H1 (cell line): Measurements from ENCODE around the gene PHF13. TPM values are rescaled to one million over a fixed set of nuclear protein-coding genes. Genes with fewer than 3 reads are reported as not detected.
A peak's percentile ranks its signal among the peaks of the same experiment; 100 is the strongest.

Experiments used
- CTCF ChIA-PET: fragments of 300-600 bp; sonication (Branson Sonifier 250); formaldehyde crosslinking; loops from one replicate; lab custom pipeline; 2021; ENCODE audit not compliant: partially characterized antibody; lab: Charles Lee
- POLR2A ChIA-PET: fragments of 300-600 bp; sonication (Branson Sonifier 250); formaldehyde crosslinking; loops from one replicate; lab custom pipeline; 2021; ENCODE audit warnings: inconsistent platforms; ENCODE audit not compliant: partially characterized antibody; lab: Charles Lee
- DNase-seq, 2 experiments: peaks; one replicate each; pipeline versions ENCODE4 v3.0.0 to v3.0.0-alpha.2; 2010 to 2022; ENCODE audit warnings: low spot score in 2 of 2, low read depth in 1 of 2, mixed read lengths in 1 of 2
- FAIRE-seq: peaks from 2 replicates; lab custom pipeline; 2011; peaks lifted over from hg19 to GRCh38; lab: Jason Lieb, UNC
- H2AFZ ChIP-seq: 2 replicates; pipeline ENCODE4 v1.8.1; 2012; ENCODE audit warnings: low read length, inconsistent platforms
- H2AK5ac ChIP-seq: 2 replicates; pipeline ENCODE4 v1.6.1; 2013; ENCODE audit warnings: low read depth, low read length
- H2BK120ac ChIP-seq: replicated peaks from 2 replicates; pipeline ENCODE3; 2013; ENCODE audit warnings: low read depth, low read length, inconsistent platforms
- H2BK12ac ChIP-seq: 2 replicates; pipeline ENCODE4 v1.6.1; 2013; ENCODE audit warnings: low read depth, low read length
- H2BK15ac ChIP-seq: 2 replicates; pipeline ENCODE4 v1.6.1; 2013; ENCODE audit warnings: low read length
- H2BK20ac ChIP-seq: 2 replicates; pipeline ENCODE4 v1.6.1; 2013; ENCODE audit warnings: low read length
- H2BK5ac ChIP-seq: 2 replicates; pipeline ENCODE4 v1.6.1; 2013; ENCODE audit warnings: low read depth, low read length
- H3K14ac ChIP-seq: 2 replicates; pipeline ENCODE4 v1.6.1; 2013; ENCODE audit warnings: inconsistent platforms; ENCODE audit not compliant: insufficient read length
- H3K18ac ChIP-seq: 2 replicates; pipeline ENCODE4 v1.6.1; 2013; ENCODE audit warnings: low read length; ENCODE audit errors: extremely low read depth
- H3K23ac ChIP-seq: 2 replicates; pipeline ENCODE4 v1.6.1; 2013; ENCODE audit warnings: inconsistent platforms; ENCODE audit not compliant: insufficient read length
- H3K23me2 ChIP-seq: 2 replicates; pipeline ENCODE4 v1.6.1; 2013; ENCODE audit warnings: low read depth, low read length
- H3K27ac ChIP-seq: 2 replicates; pipeline ENCODE4 v1.6.1; 2011; ENCODE audit warnings: low read depth, low read length, inconsistent platforms
- H3K27me3 ChIP-seq, 4 experiments: replicated peaks in 1 of 4; 1 replicate in 1 of 4; 2 replicates in 3 of 4; pipeline versions ENCODE4 v1.6.1 to v1.8.1; 2011 to 2013; ENCODE audit warnings: low read length in 3 of 4, mild to moderate bottlenecking in 3 of 4, inconsistent platforms in 2 of 4, mixed read lengths in 2 of 4, moderate library complexity in 1 of 4; ENCODE audit not compliant: control insufficient read depth in 3 of 4, insufficient read depth in 3 of 4; ENCODE audit errors: extremely low read depth in 1 of 4
- H3K36me3 ChIP-seq, 4 experiments: 2 replicates each; pipeline versions ENCODE4 v1.6.1 to v1.8.1; 2011 to 2013; ENCODE audit warnings: mild to moderate bottlenecking in 4 of 4, low read length in 3 of 4, moderate library complexity in 2 of 4, control low read depth in 1 of 4, inconsistent platforms in 1 of 4; ENCODE audit not compliant: insufficient read depth in 4 of 4, control insufficient read depth in 2 of 4
- H3K4ac ChIP-seq: replicated peaks from 2 replicates; pipeline ENCODE3; 2013; ENCODE audit warnings: low read length, low read depth, mixed read lengths, inconsistent platforms; ENCODE audit not compliant: insufficient read length
- H3K4me1 ChIP-seq, 4 experiments: replicated peaks in 1 of 4; 1 replicate in 1 of 4; 2 replicates in 3 of 4; pipeline versions ENCODE4 v1.6.1 to v1.8.1; 2011 to 2013; ENCODE audit warnings: low read length in 3 of 4, inconsistent platforms in 2 of 4, mixed read lengths in 1 of 4; ENCODE audit not compliant: insufficient read depth in 4 of 4, control insufficient read depth in 3 of 4
- H3K4me2 ChIP-seq, 2 experiments: 2 replicates each; pipeline versions ENCODE4 v1.6.1 to v1.8.1; 2011 to 2013; ENCODE audit warnings: low read depth in 2 of 2, low read length in 2 of 2, control low read depth in 1 of 2, inconsistent platforms in 1 of 2, mild to moderate bottlenecking in 1 of 2; ENCODE audit not compliant: insufficient read depth in 1 of 2
- H3K4me3 ChIP-seq, 4 experiments: fragments of 200-600, 300-600 bp in 1 of 4; sonication (generic), shearing (Covaris generic), sonication (Bioruptor Twin) in 1 of 4; 2 replicates each; pipeline versions ENCODE4 v1.5.1 to v1.8.1; 2011 to 2016; ENCODE audit warnings: low read length in 4 of 4, low read depth in 3 of 4, control low read depth in 2 of 4, inconsistent platforms in 2 of 4, mild to moderate bottlenecking in 2 of 4, mixed read lengths in 1 of 4, moderate library complexity in 1 of 4; ENCODE audit not compliant: insufficient read depth in 2 of 4; ENCODE audit errors: extremely low read depth in 1 of 4
- H3K56ac ChIP-seq: replicated peaks from 2 replicates; pipeline ENCODE3; 2013; ENCODE audit warnings: low read depth, mild to moderate bottlenecking, mixed read lengths, low read length, inconsistent platforms; ENCODE audit not compliant: insufficient read length
- H3K79me1 ChIP-seq: 2 replicates; pipeline ENCODE4 v1.6.1; 2013; ENCODE audit warnings: low read depth, low read length, control low read depth
- H3K79me2 ChIP-seq, 2 experiments: 2 replicates each; pipeline versions ENCODE4 v1.6.1 to v1.8.1; 2012 to 2013; ENCODE audit warnings: low read length in 2 of 2, mild to moderate bottlenecking in 2 of 2, inconsistent platforms in 1 of 2; ENCODE audit not compliant: insufficient read depth in 2 of 2, control insufficient read depth in 1 of 2
- H3K9ac ChIP-seq, 4 experiments: replicated peaks in 1 of 4; 1 replicate in 1 of 4; 2 replicates in 3 of 4; pipeline versions ENCODE4 v1.6.1 to v1.8.1; 2011 to 2013; ENCODE audit warnings: low read depth in 3 of 4, low read length in 3 of 4, control low read depth in 2 of 4, mild to moderate bottlenecking in 2 of 4, moderate library complexity in 2 of 4, inconsistent platforms in 1 of 4; ENCODE audit errors: extremely low read depth in 1 of 4
- H3K9me3 ChIP-seq, 2 experiments: 2 replicates each; pipeline versions ENCODE4 v1.6.1 to v1.8.1; 2012 to 2013; ENCODE audit warnings: mild to moderate bottlenecking in 2 of 2, moderate library complexity in 2 of 2, control low read depth in 1 of 2, inconsistent platforms in 1 of 2, low read depth in 1 of 2, low read length in 1 of 2, mixed read lengths in 1 of 2; ENCODE audit not compliant: insufficient read depth in 2 of 2
- H4K20me1 ChIP-seq, 2 experiments: replicated peaks in 1 of 2; 2 replicates each; pipeline versions ENCODE3 to v1.8.1; 2011 to 2013; ENCODE audit warnings: inconsistent platforms in 2 of 2, low read length in 2 of 2, mild to moderate bottlenecking in 1 of 2; ENCODE audit not compliant: insufficient read depth in 2 of 2, control insufficient read depth in 1 of 2
- H4K5ac ChIP-seq: 2 replicates; pipeline ENCODE4 v1.6.1; 2013; ENCODE audit warnings: low read length, low read depth, mixed read lengths, inconsistent platforms; ENCODE audit not compliant: insufficient read length
- H4K8ac ChIP-seq: 2 replicates; pipeline ENCODE4 v1.8.0; 2013; ENCODE audit warnings: mild to moderate bottlenecking, moderate library complexity, low read length, inconsistent platforms; ENCODE audit not compliant: insufficient read depth; ENCODE audit errors: extremely low read depth
- H4K91ac ChIP-seq: replicated peaks from 2 replicates; pipeline ENCODE3; 2013; ENCODE audit warnings: low read length, mixed read lengths, inconsistent platforms; ENCODE audit not compliant: insufficient read length
- ASH2L ChIP-seq: fragments of 200-600, 300-600 bp; sonication (generic); IDR thresholded peaks from one replicate; pipeline ENCODE4 v1.7.1; 2017; ENCODE audit warnings: low read length
- CEBPB ChIP-seq: IDR thresholded peaks from 2 replicates; pipeline ENCODE4 v1.6.1; 2012; ENCODE audit warnings: low read depth, low read length
- JUND ChIP-seq: IDR thresholded peaks from 2 replicates; pipeline ENCODE4 v1.6.1; 2011; ENCODE audit warnings: mild to moderate bottlenecking, improper control_type of control experiment, low read length
- KDM4A ChIP-seq: IDR thresholded peaks from one replicate; pipeline ENCODE4 v1.7.1; 2012; ENCODE audit warnings: low read depth, mild to moderate bottlenecking, moderate library complexity, low read length, inconsistent platforms; ENCODE audit not compliant: severe bottlenecking
- MAFK ChIP-seq: IDR thresholded peaks from 2 replicates; pipeline ENCODE4 v1.6.1; 2012; ENCODE audit warnings: low read depth, mild to moderate bottlenecking, improper control_type of control experiment, low read length
- POLR2AphosphoS5 ChIP-seq: IDR thresholded peaks from 2 replicates; pipeline ENCODE4 v1.6.1; 2011; ENCODE audit warnings: low read depth, low read length
- SAP30 ChIP-seq: fragments of 300-600 bp; sonication (generic); IDR thresholded peaks from 2 replicates; pipeline ENCODE4 v1.7.1; 2012; ENCODE audit warnings: low read length, moderate library complexity, mild to moderate bottlenecking, inconsistent platforms; ENCODE audit not compliant: insufficient read depth, insufficient replicate concordance
- TAF1 ChIP-seq: IDR thresholded peaks from 2 replicates; pipeline ENCODE4 v1.6.1; 2011; ENCODE audit warnings: mild to moderate bottlenecking, low read depth, low read length
- WGBS, 2 experiments: shearing (Covaris generic) in 1 of 2; methylation state at CpG; one replicate each; pipeline versions ENCODE4 v1.1.6 to v1.1.7; 2013 to 2015; ENCODE audit warnings: low lambda C conversion rate in 2 of 2, mixed read lengths in 2 of 2, inconsistent platforms in 1 of 2, low coverage in 1 of 2, missing lambda C conversion rate in 1 of 2; ENCODE audit not compliant: insufficient replicate concordance in 2 of 2, insufficient coverage in 1 of 2, insufficient read length in 1 of 2; ENCODE audit errors: extremely low coverage in 1 of 2, missing lambda C conversion rate in 1 of 2; 5-methylcytosine and 5-hydroxymethylcytosine counted together
- polyA plus RNA-seq, 7 experiments: library from polyadenylated mRNA; depleted of rRNA in 3 of 7; stranded (reverse) in 5 of 7; unstranded in 2 of 7; fragments of >200 nt in 5 of 7; fragments of 200-250 nt in 2 of 7; gene quantifications; 1 replicate in 5 of 7; 2 replicates in 1 of 7; 4 replicates in 1 of 7; pipeline versions ENCODE4 v1.2.1 to v1.2.3, GENCODE V29; 2011 to 2013; ENCODE audit warnings: missing spikeins in 2 of 7, mixed read lengths in 2 of 7
- total RNA-seq: library from RNA; stranded (reverse); fragmentation: NEBNext Ultra II Directional; extraction: Animal tissue kit (Norgen Biotek cat#: 25700); gene quantifications from 2 replicates; pipeline ENCODE4 v1.2.1, GENCODE V29; 2021
- TF ChIP-seq, protein P1 (sequence below), 3 experiments: IDR thresholded peaks; 1 replicate in 2 of 3; 2 replicates in 1 of 3; pipeline versions ENCODE4 v1.5.1 to v1.6.1; 2011; ENCODE audit warnings: low read length in 3 of 3, mild to moderate bottlenecking in 3 of 3, inconsistent platforms in 2 of 3, low read depth in 1 of 3, moderate library complexity in 1 of 3; ENCODE audit not compliant: insufficient read depth in 1 of 3; ENCODE audit errors: control extremely low read depth in 1 of 3

The PHF13 gene
- total and polyA plus RNA-seq, 2 of the 8 experiments (the other 6 are each of a cell fraction or from before 2014, with no cell fraction given) = 11.7 to 39.6 TPM

DNA sequence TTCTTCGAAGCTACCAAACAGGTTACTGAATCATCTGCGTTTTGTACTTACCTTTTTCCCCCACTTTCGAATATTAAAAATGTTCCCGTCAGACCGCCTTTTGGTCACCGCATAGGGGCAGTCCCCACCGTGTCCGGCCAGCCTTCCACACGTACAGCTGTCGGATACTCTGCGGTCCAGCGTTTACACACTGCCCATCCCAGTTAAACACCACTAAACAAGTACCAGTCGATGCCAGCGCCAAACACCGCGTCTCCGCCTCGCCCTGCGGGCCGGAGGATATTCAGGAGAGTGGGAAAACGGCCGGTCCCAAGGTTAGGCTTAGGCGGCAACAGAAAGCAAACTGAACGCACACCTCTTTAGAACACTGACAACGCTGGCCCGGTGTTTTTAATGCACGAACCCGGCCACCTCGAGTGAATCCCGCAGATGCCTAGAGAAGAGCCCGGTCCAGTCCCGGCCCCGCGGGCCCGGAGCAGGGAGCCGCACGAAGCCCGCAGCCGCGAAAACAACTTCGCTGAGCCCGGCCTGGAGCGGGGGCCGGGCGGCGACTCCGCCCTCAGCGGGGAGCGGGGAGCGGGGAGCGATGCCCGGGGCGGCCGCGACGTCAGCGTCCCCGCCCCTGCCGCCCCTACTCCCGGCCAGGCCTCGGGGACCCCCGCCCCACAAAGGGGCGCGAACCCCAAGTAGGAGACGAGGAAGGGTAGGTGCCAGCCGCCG lies 730 bp upstream of the PHF13 start:
- Histone ChIP-seq H2BK120ac (no peak overlapping the region), H3K36me3 (peaks cover 0 to 10% (median 3%) of the 10 kb centered on the region in 4 experiments; a peak in 6 of 8 replicates), H3K18ac (no peak overlapping the region; the same call in 1 of the 2 replicates), H4K20me1 (peaks cover 7 to 13% of the 10 kb centered on the region in 2 experiments), H3K4me3 (peak overlapping the region; percentile 76 to 100 (median 86)), H3K4me1 (peaks cover 0 to 2% (median 0%) of the 10 kb centered on the region in 4 experiments; a peak in 1 of 7 replicates), H3K79me2 (peaks cover 12 to 28% of the 10 kb centered on the region in 2 experiments), H2AK5ac (no peak overlapping the region), H3K79me1 (peaks cover 5% of the 10 kb centered on the region), H3K23ac (no peak overlapping the region), H2BK12ac (no peak overlapping the region), H3K27ac (0 out of 2 replicates have a peak overlapping the region, but pooled peaks have one; percentile 13), H3K23me2 (peaks cover 8% of the 10 kb centered on the region; the same call in 1 of the 2 replicates), H2BK15ac (0 out of 2 replicates have a peak overlapping the region, but pooled peaks have one; percentile 75), H3K4ac (no peak overlapping the region), H3K27me3 (no peaks in the 10 kb centered on the region), H2AFZ (peak overlapping the region; percentile 82; the same call in 1 of the 2 replicates), H4K91ac (no peak overlapping the region), H4K8ac (peak overlapping the region; percentile 81; the same call in 1 of the 2 replicates), H2BK5ac (peak overlapping the region; percentile 40; the same call in 1 of the 2 replicates), H3K9ac (peak overlapping the region; percentile 51 to 68 (median 55); a peak in 6 of 7 replicates), H3K9me3 (no peaks in the 10 kb centered on the region), H2BK20ac (no peak overlapping the region), H3K14ac (no peak overlapping the region), H4K5ac (no peak overlapping the region), H3K4me2 (peak overlapping the region; percentile 79 to 100), H3K56ac (no peak overlapping the region)
- FAIRE-seq = no peak
- POLR2A ChIA-PET = interaction anchor here (0.6 to 5.7 kb wide), 6 partner anchors 9 to 296 kb away, joined by 3 to 66 read pairs (median 4); partner anchors contain the start of gene KLHL21
- WGBS, 2 experiments = 4% methylated on average over 42 of the region's 67 CpGs; no CpG with 5 or more reads in 1 of the 2 experiments
- CTCF ChIA-PET = interaction anchor here (0.6 to 1.4 kb wide), 2 partner anchors 8 to 19 kb away, joined by 4 to 6 read pairs; no protein-coding TSS in a partner anchor
- no peak for DNase-seq
- TF ChIP-seq KDM4A = peak; percentile 38
- TF ChIP-seq MAFK = no peak
- TF ChIP-seq JUND = no peak
- TF ChIP-seq, protein P1, sequence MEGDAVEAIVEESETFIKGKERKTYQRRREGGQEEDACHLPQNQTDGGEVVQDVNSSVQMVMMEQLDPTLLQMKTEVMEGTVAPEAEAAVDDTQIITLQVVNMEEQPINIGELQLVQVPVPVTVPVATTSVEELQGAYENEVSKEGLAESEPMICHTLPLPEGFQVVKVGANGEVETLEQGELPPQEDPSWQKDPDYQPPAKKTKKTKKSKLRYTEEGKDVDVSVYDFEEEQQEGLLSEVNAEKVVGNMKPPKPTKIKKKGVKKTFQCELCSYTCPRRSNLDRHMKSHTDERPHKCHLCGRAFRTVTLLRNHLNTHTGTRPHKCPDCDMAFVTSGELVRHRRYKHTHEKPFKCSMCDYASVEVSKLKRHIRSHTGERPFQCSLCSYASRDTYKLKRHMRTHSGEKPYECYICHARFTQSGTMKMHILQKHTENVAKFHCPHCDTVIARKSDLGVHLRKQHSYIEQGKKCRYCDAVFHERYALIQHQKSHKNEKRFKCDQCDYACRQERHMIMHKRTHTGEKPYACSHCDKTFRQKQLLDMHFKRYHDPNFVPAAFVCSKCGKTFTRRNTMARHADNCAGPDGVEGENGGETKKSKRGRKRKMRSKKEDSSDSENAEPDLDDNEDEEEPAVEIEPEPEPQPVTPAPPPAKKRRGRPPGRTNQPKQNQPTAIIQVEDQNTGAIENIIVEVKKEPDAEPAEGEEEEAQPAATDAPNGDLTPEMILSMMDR (IDR thresholded peaks at IDR 0.05; ENCODE audit: control extremely low read depth in 1 of 3, insufficient read depth in 1 of 3, low read depth in 1 of 3, low read length in 3 of 3) = peak in 1 of 3 experiments; percentile 6; a peak in 1 of 4 replicates
- peak; percentile 42; the same call in 1 of the 2 replicates for TF ChIP-seq TAF1
- peak; percentile 59 for TF ChIP-seq SAP30
- TF ChIP-seq CEBPB = no peak
- no peak for TF ChIP-seq POLR2AphosphoS5
- peak; percentile 36 for TF ChIP-seq ASH2L
